GM23338 (cell line): ENCODE data around the gene ZNF346. TPM values are rescaled to one million over a fixed set of nuclear protein-coding genes. Genes with fewer than 3 reads are reported as not detected.

Experiments used
- ATAC-seq: fragments of 200-7000 bp; cut with Tn5 transposase; 3 replicates; pipeline ENCODE4 v1.9.1; 2020
- DNase-seq: peaks from one replicate; pipeline ENCODE4 v3.0.0-alpha.2; 2015; ENCODE audit warnings: low spot score
- H2AFZ ChIP-seq: fragments of 200-600 bp; sonication (generic); 2 replicates; pipeline ENCODE4 v1.8.0; 2016; ENCODE audit warnings: antibody characterized with exemption, mild to moderate bottlenecking, moderate library complexity
- H3F3A ChIP-seq: fragments of 200-600 bp; sonication (generic); replicated peaks from 2 replicates; pipeline ENCODE4 v1.8.0; 2017; ENCODE audit warnings: antibody characterized with exemption, mixed run types, low read depth
- H3K27ac ChIP-seq: fragments of 200-600 bp; sonication (generic); 2 replicates; pipeline ENCODE4 v1.6.1; 2016; ENCODE audit warnings: low read depth
- H3K27me3 ChIP-seq: fragments of 200-600 bp; sonication (generic); 2 replicates; pipeline ENCODE4 v1.8.0; 2016; ENCODE audit warnings: mild to moderate bottlenecking, mixed run types, moderate library complexity; ENCODE audit not compliant: insufficient read depth
- H3K36me3 ChIP-seq: fragments of 200-600 bp; sonication (generic); 2 replicates; pipeline ENCODE4 v1.8.0; 2016; ENCODE audit warnings: mild to moderate bottlenecking; ENCODE audit not compliant: insufficient read depth
- H3K4me1 ChIP-seq: fragments of 200-600 bp; sonication (generic); 2 replicates; pipeline ENCODE4 v1.8.0; 2016; ENCODE audit warnings: mild to moderate bottlenecking, moderate library complexity; ENCODE audit not compliant: insufficient read depth
- H3K4me2 ChIP-seq: fragments of 200-600 bp; sonication (generic); 2 replicates; pipeline ENCODE4 v1.7.1; 2017; ENCODE audit warnings: mixed run types
- H3K4me3 ChIP-seq: fragments of 200-600 bp; sonication (generic); 2 replicates; pipeline ENCODE4 v1.6.1; 2016; ENCODE audit warnings: mixed run types
- H3K79me2 ChIP-seq: fragments of 200-600 bp; sonication (generic); replicated peaks from 2 replicates; pipeline ENCODE4 v1.8.0; 2017; ENCODE audit warnings: mild to moderate bottlenecking; ENCODE audit not compliant: insufficient read depth
- H3K9me2 ChIP-seq: fragments of 200-600 bp; sonication (generic); 2 replicates; pipeline ENCODE4 v1.8.0; 2017; ENCODE audit not compliant: insufficient read depth
- H4K20me1 ChIP-seq: fragments of 200-600 bp; sonication (generic); replicated peaks from 2 replicates; pipeline ENCODE4 v1.8.0; 2017; ENCODE audit warnings: mild to moderate bottlenecking; ENCODE audit not compliant: insufficient read depth
- H3K27ac Mint-ChIP-seq: 2 replicates; pipeline ENCODE4 v1.8.0; 2020; ENCODE audit warnings: inconsistent platforms, mild to moderate bottlenecking, moderate library complexity, mixed read lengths
- H3K27me3 Mint-ChIP-seq: 3 replicates; pipeline ENCODE4 v1.8.0; 2022; ENCODE audit warnings: low read depth, mild to moderate bottlenecking, moderate library complexity, mixed read lengths, inconsistent platforms; ENCODE audit not compliant: insufficient read depth, poor library complexity
- H3K36me3 Mint-ChIP-seq: 3 replicates; pipeline ENCODE4 v1.8.0; 2021; ENCODE audit warnings: low read depth, mild to moderate bottlenecking, inconsistent platforms, moderate library complexity, mixed read lengths
- H3K4me1 Mint-ChIP-seq: 3 replicates; pipeline ENCODE4 v1.8.0; 2020; ENCODE audit warnings: mild to moderate bottlenecking, inconsistent platforms, mixed read lengths
- H3K4me3 Mint-ChIP-seq: 3 replicates; pipeline ENCODE4 v1.8.0; 2021; ENCODE audit warnings: moderate library complexity, mild to moderate bottlenecking, inconsistent platforms, mixed read lengths
- H3K9me3 Mint-ChIP-seq: 3 replicates; pipeline ENCODE4 v1.8.0; 2020; ENCODE audit warnings: moderate library complexity, mild to moderate bottlenecking, inconsistent platforms, mixed read lengths
- CREB1 ChIP-seq: fragments of 250-450 bp; sonication (Bioruptor Pico); IDR thresholded peaks from 2 replicates; pipeline ENCODE4 v1.5.0; 2020; ENCODE audit warnings: low read depth, mild to moderate bottlenecking, moderate library complexity
- EZH2 ChIP-seq: fragments of 200-600 bp; sonication (generic); IDR thresholded peaks from one replicate; pipeline ENCODE4 v1.8.0; 2017; ENCODE audit warnings: antibody characterized with exemption, mild to moderate bottlenecking, low read depth; ENCODE audit not compliant: unreplicated experiment
- EZH2phosphoT487 ChIP-seq: fragments of 200-600 bp; sonication (generic); IDR thresholded peaks from one replicate; pipeline ENCODE4 v1.8.1; 2018; ENCODE audit warnings: antibody characterized with exemption; ENCODE audit not compliant: unreplicated experiment
- JUNB ChIP-seq: IDR thresholded peaks from one replicate; pipeline ENCODE4 v1.6.1; 2016; ENCODE audit warnings: antibody characterized with exemption; ENCODE audit not compliant: unreplicated experiment
- NANOG ChIP-seq: IDR thresholded peaks from 2 replicates; pipeline ENCODE4 v1.6.1; 2016; ENCODE audit warnings: antibody characterized with exemption, borderline replicate concordance
- POLR2AphosphoS5 ChIP-seq: IDR thresholded peaks from 2 replicates; pipeline ENCODE4 v1.6.1; 2016; ENCODE audit warnings: antibody characterized with exemption, low read depth
- STAT1 ChIP-seq: IDR thresholded peaks from one replicate; pipeline ENCODE4 v1.6.1; 2016; ENCODE audit warnings: antibody characterized with exemption; ENCODE audit not compliant: unreplicated experiment
- ZNF114 ChIP-seq: fragments of 250-450 bp; sonication (Bioruptor Pico); IDR thresholded peaks from 2 replicates; pipeline ENCODE4 v1.5.0; 2020; ENCODE audit warnings: mild to moderate bottlenecking, moderate library complexity
- ZNF331 ChIP-seq: fragments of 250-450 bp; sonication (Bioruptor Pico); IDR thresholded peaks from 2 replicates; pipeline ENCODE4 v1.5.0; 2020; ENCODE audit warnings: low read depth, mild to moderate bottlenecking, moderate library complexity
- polyA plus RNA-seq: library from polyadenylated mRNA; unstranded; fragments of >200 nt; fragmentation: Nextera tagmentation; extraction: Ambion mirVana; gene quantifications from 2 replicates; pipeline ENCODE4 v1.2.1, GENCODE V29; 2016
- total RNA-seq: library from RNA; depleted of rRNA; stranded (reverse); fragments of >200 nt; shearing (Covaris generic); gene quantifications from 2 replicates; pipeline ENCODE4 v1.2.3, GENCODE V29; 2014
- TF ChIP-seq, protein P1 (sequence below): IDR thresholded peaks from one replicate; pipeline ENCODE4 v1.6.1; 2018; ENCODE audit warnings: antibody characterized with exemption; ENCODE audit not compliant: unreplicated experiment
- TF ChIP-seq, protein P2 (sequence below): IDR thresholded peaks from 2 replicates; pipeline ENCODE4 v1.6.1; 2016; ENCODE audit warnings: antibody characterized with exemption
- TF ChIP-seq, protein P3 (sequence below), 2 experiments: fragments of 200-600 bp in 1 of 2; sonication (generic) in 1 of 2; conservative IDR thresholded peaks; 2 replicates each; pipeline versions ENCODE4 v1.5.1 to v1.6.1; 2016 to 2017; ENCODE audit warnings: antibody characterized with exemption in 2 of 2, low read depth in 2 of 2, mild to moderate bottlenecking in 2 of 2, moderate library complexity in 1 of 2
- TF ChIP-seq, protein P4 (sequence below): fragments of 250-450 bp; sonication (Bioruptor Pico); IDR thresholded peaks from 2 replicates; pipeline ENCODE4 v1.5.0; 2020; ENCODE audit warnings: mild to moderate bottlenecking, moderate library complexity

ZNF346 gene
- total and polyA plus RNA-seq, 2 experiments from 2014 or later = 11.0 to 27.2 TPM

DNA sequence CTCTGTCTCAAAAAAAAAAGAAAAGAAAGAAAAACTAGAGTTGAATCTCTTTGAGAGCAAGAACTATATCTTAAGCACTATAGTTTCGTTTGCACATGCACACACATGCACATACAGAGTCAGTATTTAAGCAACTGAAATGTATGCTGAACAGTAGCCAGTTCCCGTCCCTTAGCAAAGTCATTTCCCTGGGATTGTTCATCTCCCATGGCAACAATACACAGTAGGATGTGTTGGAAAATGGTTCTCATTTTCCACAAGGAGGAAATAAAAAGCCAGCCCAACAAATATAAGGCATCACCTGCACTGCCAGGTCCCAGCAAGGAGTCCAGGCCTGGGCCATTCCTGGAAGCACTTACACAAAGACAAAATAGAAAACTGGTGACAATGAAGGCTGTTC lies 4.2 kb upstream of the ZNF346 start:
- no peaks in the 10 kb centered on the region for H3K9me2 ChIP-seq
- ATAC-seq = no peak
- Mint-ChIP-seq H3K27me3 (peaks cover 8% of the 10 kb centered on the region), H3K4me1 (peaks cover 9% of the 10 kb centered on the region), H3K27ac (no peak overlapping the region), H3K4me3 (no peak overlapping the region), H3K36me3 (no peaks in the 10 kb centered on the region; the same call in 2 of the 3 replicates), H3K9me3 (no peaks in the 10 kb centered on the region; the same call in 2 of the 3 replicates)
- no peaks in the 10 kb centered on the region for H3K27me3 ChIP-seq
- peaks cover 2% of the 10 kb centered on the region; the same call in 1 of the 2 replicates for H3K4me1 ChIP-seq
- no peaks in the 10 kb centered on the region for H4K20me1 ChIP-seq
- no peak overlapping the region for H2AFZ ChIP-seq
- H3K4me2 ChIP-seq = no peak overlapping the region
- TF ChIP-seq, protein P1, sequence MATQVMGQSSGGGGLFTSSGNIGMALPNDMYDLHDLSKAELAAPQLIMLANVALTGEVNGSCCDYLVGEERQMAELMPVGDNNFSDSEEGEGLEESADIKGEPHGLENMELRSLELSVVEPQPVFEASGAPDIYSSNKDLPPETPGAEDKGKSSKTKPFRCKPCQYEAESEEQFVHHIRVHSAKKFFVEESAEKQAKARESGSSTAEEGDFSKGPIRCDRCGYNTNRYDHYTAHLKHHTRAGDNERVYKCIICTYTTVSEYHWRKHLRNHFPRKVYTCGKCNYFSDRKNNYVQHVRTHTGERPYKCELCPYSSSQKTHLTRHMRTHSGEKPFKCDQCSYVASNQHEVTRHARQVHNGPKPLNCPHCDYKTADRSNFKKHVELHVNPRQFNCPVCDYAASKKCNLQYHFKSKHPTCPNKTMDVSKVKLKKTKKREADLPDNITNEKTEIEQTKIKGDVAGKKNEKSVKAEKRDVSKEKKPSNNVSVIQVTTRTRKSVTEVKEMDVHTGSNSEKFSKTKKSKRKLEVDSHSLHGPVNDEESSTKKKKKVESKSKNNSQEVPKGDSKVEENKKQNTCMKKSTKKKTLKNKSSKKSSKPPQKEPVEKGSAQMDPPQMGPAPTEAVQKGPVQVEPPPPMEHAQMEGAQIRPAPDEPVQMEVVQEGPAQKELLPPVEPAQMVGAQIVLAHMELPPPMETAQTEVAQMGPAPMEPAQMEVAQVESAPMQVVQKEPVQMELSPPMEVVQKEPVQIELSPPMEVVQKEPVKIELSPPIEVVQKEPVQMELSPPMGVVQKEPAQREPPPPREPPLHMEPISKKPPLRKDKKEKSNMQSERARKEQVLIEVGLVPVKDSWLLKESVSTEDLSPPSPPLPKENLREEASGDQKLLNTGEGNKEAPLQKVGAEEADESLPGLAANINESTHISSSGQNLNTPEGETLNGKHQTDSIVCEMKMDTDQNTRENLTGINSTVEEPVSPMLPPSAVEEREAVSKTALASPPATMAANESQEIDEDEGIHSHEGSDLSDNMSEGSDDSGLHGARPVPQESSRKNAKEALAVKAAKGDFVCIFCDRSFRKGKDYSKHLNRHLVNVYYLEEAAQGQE = no peak
- TF ChIP-seq, protein P2, sequence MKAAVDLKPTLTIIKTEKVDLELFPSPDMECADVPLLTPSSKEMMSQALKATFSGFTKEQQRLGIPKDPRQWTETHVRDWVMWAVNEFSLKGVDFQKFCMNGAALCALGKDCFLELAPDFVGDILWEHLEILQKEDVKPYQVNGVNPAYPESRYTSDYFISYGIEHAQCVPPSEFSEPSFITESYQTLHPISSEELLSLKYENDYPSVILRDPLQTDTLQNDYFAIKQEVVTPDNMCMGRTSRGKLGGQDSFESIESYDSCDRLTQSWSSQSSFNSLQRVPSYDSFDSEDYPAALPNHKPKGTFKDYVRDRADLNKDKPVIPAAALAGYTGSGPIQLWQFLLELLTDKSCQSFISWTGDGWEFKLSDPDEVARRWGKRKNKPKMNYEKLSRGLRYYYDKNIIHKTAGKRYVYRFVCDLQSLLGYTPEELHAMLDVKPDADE = no peak
- TF ChIP-seq EZH2phosphoT487 (no peak), JUNB (no peak), POLR2AphosphoS5 (no peak), ZNF114 (no peak), ZNF331 (CRISPR knock-in tag) (no peak), CREB1 (no peak), EZH2 (no peak), STAT1 (no peak), NANOG (no peak)
- TF ChIP-seq, protein P3, sequence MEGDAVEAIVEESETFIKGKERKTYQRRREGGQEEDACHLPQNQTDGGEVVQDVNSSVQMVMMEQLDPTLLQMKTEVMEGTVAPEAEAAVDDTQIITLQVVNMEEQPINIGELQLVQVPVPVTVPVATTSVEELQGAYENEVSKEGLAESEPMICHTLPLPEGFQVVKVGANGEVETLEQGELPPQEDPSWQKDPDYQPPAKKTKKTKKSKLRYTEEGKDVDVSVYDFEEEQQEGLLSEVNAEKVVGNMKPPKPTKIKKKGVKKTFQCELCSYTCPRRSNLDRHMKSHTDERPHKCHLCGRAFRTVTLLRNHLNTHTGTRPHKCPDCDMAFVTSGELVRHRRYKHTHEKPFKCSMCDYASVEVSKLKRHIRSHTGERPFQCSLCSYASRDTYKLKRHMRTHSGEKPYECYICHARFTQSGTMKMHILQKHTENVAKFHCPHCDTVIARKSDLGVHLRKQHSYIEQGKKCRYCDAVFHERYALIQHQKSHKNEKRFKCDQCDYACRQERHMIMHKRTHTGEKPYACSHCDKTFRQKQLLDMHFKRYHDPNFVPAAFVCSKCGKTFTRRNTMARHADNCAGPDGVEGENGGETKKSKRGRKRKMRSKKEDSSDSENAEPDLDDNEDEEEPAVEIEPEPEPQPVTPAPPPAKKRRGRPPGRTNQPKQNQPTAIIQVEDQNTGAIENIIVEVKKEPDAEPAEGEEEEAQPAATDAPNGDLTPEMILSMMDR (conservative IDR thresholded peaks at IDR 0.05; ENCODE audit: low read depth in 2 of 2) = no peak
- TF ChIP-seq, protein P4, sequence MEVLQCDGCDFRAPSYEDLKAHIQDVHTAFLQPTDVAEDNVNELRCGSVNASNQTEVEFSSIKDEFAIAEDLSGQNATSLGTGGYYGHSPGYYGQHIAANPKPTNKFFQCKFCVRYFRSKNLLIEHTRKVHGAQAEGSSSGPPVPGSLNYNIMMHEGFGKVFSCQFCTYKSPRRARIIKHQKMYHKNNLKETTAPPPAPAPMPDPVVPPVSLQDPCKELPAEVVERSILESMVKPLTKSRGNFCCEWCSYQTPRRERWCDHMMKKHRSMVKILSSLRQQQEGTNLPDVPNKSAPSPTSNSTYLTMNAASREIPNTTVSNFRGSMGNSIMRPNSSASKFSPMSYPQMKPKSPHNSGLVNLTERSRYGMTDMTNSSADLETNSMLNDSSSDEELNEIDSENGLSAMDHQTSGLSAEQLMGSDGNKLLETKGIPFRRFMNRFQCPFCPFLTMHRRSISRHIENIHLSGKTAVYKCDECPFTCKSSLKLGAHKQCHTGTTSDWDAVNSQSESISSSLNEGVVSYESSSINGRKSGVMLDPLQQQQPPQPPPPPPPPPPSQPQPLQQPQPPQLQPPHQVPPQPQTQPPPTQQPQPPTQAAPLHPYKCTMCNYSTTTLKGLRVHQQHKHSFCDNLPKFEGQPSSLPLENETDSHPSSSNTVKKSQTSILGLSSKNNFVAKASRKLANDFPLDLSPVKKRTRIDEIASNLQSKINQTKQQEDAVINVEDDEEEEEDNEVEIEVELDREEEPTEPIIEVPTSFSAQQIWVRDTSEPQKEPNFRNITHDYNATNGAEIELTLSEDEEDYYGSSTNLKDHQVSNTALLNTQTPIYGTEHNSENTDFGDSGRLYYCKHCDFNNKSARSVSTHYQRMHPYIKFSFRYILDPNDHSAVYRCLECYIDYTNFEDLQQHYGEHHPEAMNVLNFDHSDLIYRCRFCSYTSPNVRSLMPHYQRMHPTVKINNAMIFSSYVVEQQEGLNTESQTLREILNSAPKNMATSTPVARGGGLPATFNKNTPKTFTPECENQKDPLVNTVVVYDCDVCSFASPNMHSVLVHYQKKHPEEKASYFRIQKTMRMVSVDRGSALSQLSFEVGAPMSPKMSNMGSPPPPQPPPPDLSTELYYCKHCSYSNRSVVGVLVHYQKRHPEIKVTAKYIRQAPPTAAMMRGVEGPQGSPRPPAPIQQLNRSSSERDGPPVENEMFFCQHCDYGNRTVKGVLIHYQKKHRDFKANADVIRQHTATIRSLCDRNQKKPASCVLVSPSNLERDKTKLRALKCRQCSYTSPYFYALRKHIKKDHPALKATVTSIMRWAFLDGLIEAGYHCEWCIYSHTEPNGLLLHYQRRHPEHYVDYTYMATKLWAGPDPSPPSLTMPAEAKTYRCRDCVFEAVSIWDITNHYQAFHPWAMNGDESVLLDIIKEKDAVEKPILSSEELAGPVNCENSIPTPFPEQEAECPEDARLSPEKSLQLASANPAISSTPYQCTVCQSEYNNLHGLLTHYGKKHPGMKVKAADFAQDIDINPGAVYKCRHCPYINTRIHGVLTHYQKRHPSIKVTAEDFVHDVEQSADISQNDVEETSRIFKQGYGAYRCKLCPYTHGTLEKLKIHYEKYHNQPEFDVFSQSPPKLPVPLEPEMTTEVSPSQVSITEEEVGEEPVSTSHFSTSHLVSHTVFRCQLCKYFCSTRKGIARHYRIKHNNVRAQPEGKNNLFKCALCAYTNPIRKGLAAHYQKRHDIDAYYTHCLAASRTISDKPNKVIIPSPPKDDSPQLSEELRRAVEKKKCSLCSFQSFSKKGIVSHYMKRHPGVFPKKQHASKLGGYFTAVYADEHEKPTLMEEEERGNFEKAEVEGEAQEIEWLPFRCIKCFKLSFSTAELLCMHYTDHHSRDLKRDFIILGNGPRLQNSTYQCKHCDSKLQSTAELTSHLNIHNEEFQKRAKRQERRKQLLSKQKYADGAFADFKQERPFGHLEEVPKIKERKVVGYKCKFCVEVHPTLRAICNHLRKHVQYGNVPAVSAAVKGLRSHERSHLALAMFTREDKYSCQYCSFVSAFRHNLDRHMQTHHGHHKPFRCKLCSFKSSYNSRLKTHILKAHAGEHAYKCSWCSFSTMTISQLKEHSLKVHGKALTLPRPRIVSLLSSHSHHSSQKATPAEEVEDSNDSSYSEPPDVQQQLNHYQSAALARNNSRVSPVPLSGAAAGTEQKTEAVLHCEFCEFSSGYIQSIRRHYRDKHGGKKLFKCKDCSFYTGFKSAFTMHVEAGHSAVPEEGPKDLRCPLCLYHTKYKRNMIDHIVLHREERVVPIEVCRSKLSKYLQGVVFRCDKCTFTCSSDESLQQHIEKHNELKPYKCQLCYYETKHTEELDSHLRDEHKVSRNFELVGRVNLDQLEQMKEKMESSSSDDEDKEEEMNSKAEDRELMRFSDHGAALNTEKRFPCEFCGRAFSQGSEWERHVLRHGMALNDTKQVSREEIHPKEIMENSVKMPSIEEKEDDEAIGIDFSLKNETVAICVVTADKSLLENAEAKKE (CRISPR knock-in tag) = no peak
- H3K27ac ChIP-seq = 0 out of 2 replicates have a peak overlapping the region, but pooled peaks have one; percentile 39
- no peak for DNase-seq
- H3K79me2 ChIP-seq = peaks cover 3% of the 10 kb centered on the region
- H3K4me3 ChIP-seq = no peak overlapping the region
- H3F3A ChIP-seq = peaks cover 2% of the 10 kb centered on the region; the same call in 1 of the 2 replicates
- no peaks in the 10 kb centered on the region for H3K36me3 ChIP-seq
